GM19239 (cell line): Measurements from ENCODE around the gene SLC25A1.

Source experiments
- DNase-seq: peaks from one replicate; pipeline ENCODE4 v3.0.0; 2011; ENCODE audit warnings: low spot score; ENCODE audit not compliant: insufficient read length
- FAIRE-seq: peaks from 2 replicates; lab custom pipeline; 2011; peaks lifted over from hg19 to GRCh38; lab: Jason Lieb, UNC

The SLC25A1 gene

GRCh38 chr22:19178657-19179496, at the start of gene SLC25A1:
Gene SLC25A1 (minus strand): TSS chr22:19178736. CDS start chr22:19178673, 63 bp downstream.
- peak; percentile 77 for FAIRE-seq
- DNase-seq, result peak; percentile 96

GRCh38 chr22:19228179-19228578, 49.6 kb upstream of the SLC25A1 start:
- FAIRE-seq, result no peak

GRCh38 chr22:19226428-19226827, 47.9 kb upstream of the SLC25A1 start:
- DNase-seq (no peak), FAIRE-seq (no peak)

More at GRCh38 chr22:19228179-19228578, 49.6 kb upstream of the SLC25A1 start:
- DNase-seq, result no peak

GRCh38 chr22:19225560-19225959, 47.0 kb upstream of the SLC25A1 start:
- no peak for DNase-seq
- FAIRE-seq, result no peak

- no peak for FAIRE-seq
Observed at GRCh38 chr22:19224985-19225384, 46.4 kb upstream of the SLC25A1 start.

GRCh38 chr22:19224557-19224956, 46.0 kb upstream of the SLC25A1 start:
- FAIRE-seq (no peak), DNase-seq (no peak)

More at GRCh38 chr22:19224985-19225384, 46.4 kb upstream of the SLC25A1 start:
- DNase-seq, result no peak

GRCh38 chr22:19223617-19224016, 45.1 kb upstream of the SLC25A1 start:
- DNase-seq (no peak), FAIRE-seq (no peak)

GRCh38 chr22:19223110-19223509, 44.6 kb upstream of the SLC25A1 start:
- no peak for FAIRE-seq

GRCh38 chr22:19222242-19223005, 43.9 kb upstream of the SLC25A1 start:
- no peak for FAIRE-seq

More at GRCh38 chr22:19223110-19223509, 44.6 kb upstream of the SLC25A1 start:
- no peak for DNase-seq

GRCh38 chr22:19220867-19221266, 42.3 kb upstream of the SLC25A1 start:
- FAIRE-seq, result no peak

More at GRCh38 chr22:19222242-19223005, 43.9 kb upstream of the SLC25A1 start:
- no peak for DNase-seq

GRCh38 chr22:19218541-19219233, 40.2 kb upstream of the SLC25A1 start:
- no peak for FAIRE-seq

More at GRCh38 chr22:19220867-19221266, 42.3 kb upstream of the SLC25A1 start:
- DNase-seq, result no peak

GRCh38 chr22:19216579-19216978, 38.0 kb upstream of the SLC25A1 start:
- no peak for FAIRE-seq
- no peak for DNase-seq

More at GRCh38 chr22:19218541-19219233, 40.2 kb upstream of the SLC25A1 start:
- DNase-seq, result no peak

- no peak for DNase-seq
- FAIRE-seq, result no peak
Observed at GRCh38 chr22:19215360-19215759, 36.8 kb upstream of the SLC25A1 start.

GRCh38 chr22:19214078-19214473, 35.5 kb upstream of the SLC25A1 start:
- DNase-seq (no peak), FAIRE-seq (no peak)

GRCh38 chr22:19213442-19214077, 35.0 kb upstream of the SLC25A1 start:
- FAIRE-seq, result no peak
- DNase-seq, result no peak

- FAIRE-seq, result no peak
Observed at GRCh38 chr22:19213001-19213400, 34.5 kb upstream of the SLC25A1 start.

GRCh38 chr22:19212302-19212870, 33.9 kb upstream of the SLC25A1 start:
- no peak for FAIRE-seq
- DNase-seq, result no peak

More at GRCh38 chr22:19213001-19213400, 34.5 kb upstream of the SLC25A1 start:
- no peak for DNase-seq

GRCh38 chr22:19210188-19210587, 31.7 kb upstream of the SLC25A1 start:
- FAIRE-seq (no peak), DNase-seq (no peak)

- no peak for FAIRE-seq
- DNase-seq, result no peak
Observed at GRCh38 chr22:19208287-19208847, 29.8 kb upstream of the SLC25A1 start.
